Nucleus accumbens (tissue), 56 donors: ENCODE data around the gene FDCSP.
"Not testable (repeated sequence)": the region's sequence is repeated elsewhere in the genome, so short reads cannot be mapped to it uniquely, and the experiment has no call there.

Experiments used
- DNase-seq, 56 donors: peaks; one replicate each; lab custom pipeline; 2025; lab: John Stamatoyannopoulos, UW

FDCSP gene

GRCh38 chr4:70239131-70239883 is 13.4 kb downstream of the FDCSP start:
- no peak for DNase-seq

GRCh38 chr4:70239884-70240591 is 14.1 kb downstream of the FDCSP start:
- no peak for DNase-seq

DNA sequence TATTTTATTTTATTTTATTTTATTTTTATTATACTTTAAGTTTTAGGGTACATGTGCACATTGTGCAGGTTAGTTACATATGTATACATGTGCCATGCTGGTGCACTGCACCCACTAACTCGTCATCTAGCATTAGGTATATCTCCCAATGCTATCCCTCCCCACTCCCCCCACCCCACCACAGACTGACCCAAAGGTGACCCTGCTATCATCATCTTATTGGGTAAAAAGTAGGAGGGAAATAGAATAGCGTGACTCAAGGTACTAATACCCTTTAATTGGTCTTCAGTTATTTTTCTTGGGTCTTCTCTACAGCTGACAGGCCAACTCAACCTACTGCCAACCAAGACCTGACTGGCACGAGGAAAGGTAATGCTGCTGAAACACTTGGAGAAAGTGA is 16.4 kb downstream of the FDCSP start, which contains the start of gene CSN3:
Gene CSN3 (plus strand): TSS at position 301 of the 400 bp plus-strand sequence. CDS start 2,223 bp downstream, outside the sequence.
- not testable (repeated sequence) for DNase-seq

- no peak for DNase-seq
Observed at GRCh38 chr4:70243091-70243490, 17.2 kb downstream of the FDCSP start.

DNA sequence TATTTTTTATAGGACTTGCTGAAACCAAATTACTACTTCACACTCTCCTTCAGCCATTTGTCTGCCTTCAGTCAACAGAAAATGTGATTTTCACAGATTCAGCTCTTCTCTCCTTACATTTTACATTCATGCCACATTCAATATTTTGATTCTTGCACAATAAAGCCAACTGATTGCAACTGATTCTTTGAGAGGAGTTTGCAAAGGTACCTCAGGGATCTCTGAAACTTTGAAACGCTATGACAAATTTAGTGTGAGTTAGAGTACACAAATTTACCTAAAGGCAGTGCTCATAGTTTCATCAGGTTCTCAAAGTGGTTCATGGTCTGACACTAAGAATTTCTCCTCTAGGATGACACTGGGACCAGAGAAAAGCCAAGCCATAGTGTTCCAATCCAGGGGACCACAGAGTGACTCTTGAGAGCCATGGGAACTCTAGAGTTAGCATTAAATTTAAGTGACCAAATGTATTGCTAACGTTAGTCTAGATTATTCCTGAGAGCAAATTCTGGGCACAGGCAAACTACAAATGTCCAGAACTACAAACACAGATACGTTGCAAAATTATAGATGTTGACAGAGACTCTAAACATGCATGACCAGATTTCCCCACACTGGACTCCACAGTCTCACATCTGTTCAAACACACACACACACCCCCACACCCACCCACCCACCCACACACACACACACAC is 25.5 kb downstream of the FDCSP start:
- no peak for DNase-seq

- no peak for DNase-seq
Observed at GRCh38 chr4:70251945-70252277, 26.0 kb downstream of the FDCSP start.

DNA sequence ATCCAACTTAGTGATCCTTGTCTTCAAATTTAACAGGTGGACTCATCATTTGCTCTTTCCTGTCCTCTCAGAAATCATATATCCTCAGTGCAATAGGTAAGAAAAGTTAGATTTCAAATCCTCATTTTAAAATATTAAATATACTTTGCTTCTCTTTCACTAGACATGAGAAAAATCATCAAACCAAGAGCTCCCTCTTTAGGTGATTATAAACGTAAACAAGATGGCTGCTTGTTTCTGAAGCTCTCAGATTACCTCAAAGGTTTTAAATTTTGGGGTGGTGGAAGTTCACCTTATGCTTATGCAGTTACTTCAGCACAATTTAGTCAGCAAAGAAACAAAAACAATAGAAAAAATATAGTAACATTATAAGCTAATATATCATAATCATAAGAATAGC is 43.8 kb downstream of the FDCSP start:
- DNase-seq: no peak

DNA sequence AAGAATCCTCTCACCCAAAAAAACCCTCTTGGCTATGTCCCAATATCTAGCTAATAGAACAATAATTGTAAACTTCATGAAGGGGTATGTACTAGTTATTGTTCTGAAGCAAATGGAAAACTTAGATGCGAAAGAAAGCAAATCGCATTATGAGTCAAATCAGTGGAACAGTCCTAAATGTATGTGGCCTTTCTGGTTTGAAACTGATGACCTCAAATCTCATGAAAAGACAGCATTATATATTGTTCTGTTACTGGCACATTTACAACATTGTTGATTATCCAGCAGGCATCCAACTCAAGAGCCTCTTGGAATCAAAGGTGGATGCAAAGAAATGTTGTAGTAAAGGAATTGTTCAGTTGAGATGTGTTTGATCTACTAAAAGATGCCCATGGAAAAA is 51.2 kb downstream of the FDCSP start:
- no peak for DNase-seq

- DNase-seq: no peak
Observed at GRCh38 chr4:70280567-70280966, 54.6 kb downstream of the FDCSP start.
